ENCODE results near the gene FAP.

DNA sequence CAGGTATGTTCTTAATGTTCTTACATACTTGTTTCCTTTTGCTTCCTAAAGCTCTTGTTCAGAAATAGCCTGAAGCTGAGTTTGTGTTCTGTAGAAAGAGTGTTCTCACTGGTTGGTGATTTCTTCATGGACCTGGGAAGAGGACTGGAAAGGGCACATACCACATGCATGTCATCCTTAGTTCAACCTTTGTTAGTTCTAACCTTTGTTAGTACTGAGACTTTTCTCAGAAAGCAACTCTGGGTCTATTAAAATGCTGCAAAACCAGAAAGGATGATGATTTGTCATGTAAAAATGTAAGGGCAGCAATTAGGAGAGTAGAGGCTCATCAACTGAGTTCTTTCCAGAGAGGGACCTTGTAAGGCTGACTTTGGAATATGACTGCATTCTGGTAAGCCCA lies 2.5 kb upstream of the FAP start:
- TF ChIP-seq, protein P1, sequence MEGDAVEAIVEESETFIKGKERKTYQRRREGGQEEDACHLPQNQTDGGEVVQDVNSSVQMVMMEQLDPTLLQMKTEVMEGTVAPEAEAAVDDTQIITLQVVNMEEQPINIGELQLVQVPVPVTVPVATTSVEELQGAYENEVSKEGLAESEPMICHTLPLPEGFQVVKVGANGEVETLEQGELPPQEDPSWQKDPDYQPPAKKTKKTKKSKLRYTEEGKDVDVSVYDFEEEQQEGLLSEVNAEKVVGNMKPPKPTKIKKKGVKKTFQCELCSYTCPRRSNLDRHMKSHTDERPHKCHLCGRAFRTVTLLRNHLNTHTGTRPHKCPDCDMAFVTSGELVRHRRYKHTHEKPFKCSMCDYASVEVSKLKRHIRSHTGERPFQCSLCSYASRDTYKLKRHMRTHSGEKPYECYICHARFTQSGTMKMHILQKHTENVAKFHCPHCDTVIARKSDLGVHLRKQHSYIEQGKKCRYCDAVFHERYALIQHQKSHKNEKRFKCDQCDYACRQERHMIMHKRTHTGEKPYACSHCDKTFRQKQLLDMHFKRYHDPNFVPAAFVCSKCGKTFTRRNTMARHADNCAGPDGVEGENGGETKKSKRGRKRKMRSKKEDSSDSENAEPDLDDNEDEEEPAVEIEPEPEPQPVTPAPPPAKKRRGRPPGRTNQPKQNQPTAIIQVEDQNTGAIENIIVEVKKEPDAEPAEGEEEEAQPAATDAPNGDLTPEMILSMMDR (conservative IDR thresholded peaks at IDR 0.05; ENCODE audit: low read depth, low read length) = no peak
- TF ChIP-seq MAZ (IDR thresholded peaks at IDR 0.05; ENCODE audit: borderline replicate concordance, low read depth, low read length) = no peak
- no peak for TF ChIP-seq POLR2A (IDR thresholded peaks at IDR 0.05; ENCODE audit: low read depth, low read length)
- TF ChIP-seq RAD21 (IDR thresholded peaks at IDR 0.05; ENCODE audit: low read length) = no peak

All from IMR-90 (cell line).